HL-60 (cell line): ENCODE results near the gene MYH11.

Experiments used
- DNase-seq, 2 experiments: peaks; one replicate each; pipeline ENCODE4 v3.0.0-alpha.2; 2010 to 2020; ENCODE audit warnings: low read depth in 1 of 2, low spot score in 1 of 2
- H3K27ac ChIP-seq: fragments of 250-450 bp; sonication (Bioruptor Pico); replicated peaks from 2 replicates; pipeline ENCODE4 v1.5.1; 2020; ENCODE audit warnings: mild to moderate bottlenecking, moderate library complexity
- H3K27me3 ChIP-seq: fragments of 250-450 bp; sonication (Bioruptor Pico); 2 replicates; pipeline ENCODE4 v1.5.1; 2021; ENCODE audit warnings: mild to moderate bottlenecking, moderate library complexity; ENCODE audit not compliant: insufficient read depth, poor library complexity, severe bottlenecking
- H3K4me3 ChIP-seq: replicated peaks from 2 replicates; pipeline ENCODE4 v1.5.1; 2011; ENCODE audit warnings: mild to moderate bottlenecking, control low read depth, low read length; ENCODE audit not compliant: insufficient read depth
- GABPA ChIP-seq: IDR thresholded peaks from 2 replicates; pipeline ENCODE4 v1.6.1; 2012; ENCODE audit warnings: low read depth
- POLR2AphosphoS5 ChIP-seq: IDR thresholded peaks from 2 replicates; pipeline ENCODE4 v1.6.1; 2012; ENCODE audit warnings: low read depth
- REST ChIP-seq: IDR thresholded peaks from 2 replicates; pipeline ENCODE4 v1.6.1; 2012; ENCODE audit warnings: low read depth; ENCODE audit not compliant: insufficient replicate concordance
- SPI1 ChIP-seq: IDR thresholded peaks from 2 replicates; pipeline ENCODE4 v1.6.1; 2012; ENCODE audit warnings: low read depth, mild to moderate bottlenecking, borderline replicate concordance
- TF ChIP-seq, protein P1 (sequence below): IDR thresholded peaks from one replicate; pipeline ENCODE4 v1.5.1; 2011; ENCODE audit warnings: low read length, control low read depth, inconsistent platforms; ENCODE audit not compliant: insufficient read depth

The MYH11 gene

DNA sequence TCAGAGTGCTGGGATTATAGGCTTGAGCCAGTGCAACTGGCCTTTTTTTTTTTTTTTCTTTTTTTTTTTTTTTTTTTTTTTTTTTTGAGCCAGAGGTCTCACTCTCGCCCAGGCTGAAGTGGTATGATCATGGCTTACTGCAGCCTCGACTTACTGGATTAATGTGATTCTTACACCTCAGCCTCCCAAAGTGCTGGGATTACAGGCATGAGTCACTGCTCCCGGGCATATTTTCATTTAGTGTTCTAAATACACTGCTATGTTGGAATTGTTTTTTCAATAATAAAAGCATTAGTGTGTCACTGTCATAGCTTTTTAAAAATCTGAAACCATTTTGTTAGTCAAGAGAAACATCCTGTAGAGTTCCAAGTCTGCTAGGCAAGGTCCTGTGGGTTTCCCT is 166.5 kb downstream of the MYH11 start:
- TF ChIP-seq POLR2AphosphoS5: no peak
- TF ChIP-seq SPI1: no peak
- no peak for TF ChIP-seq GABPA
- TF ChIP-seq, protein P1, sequence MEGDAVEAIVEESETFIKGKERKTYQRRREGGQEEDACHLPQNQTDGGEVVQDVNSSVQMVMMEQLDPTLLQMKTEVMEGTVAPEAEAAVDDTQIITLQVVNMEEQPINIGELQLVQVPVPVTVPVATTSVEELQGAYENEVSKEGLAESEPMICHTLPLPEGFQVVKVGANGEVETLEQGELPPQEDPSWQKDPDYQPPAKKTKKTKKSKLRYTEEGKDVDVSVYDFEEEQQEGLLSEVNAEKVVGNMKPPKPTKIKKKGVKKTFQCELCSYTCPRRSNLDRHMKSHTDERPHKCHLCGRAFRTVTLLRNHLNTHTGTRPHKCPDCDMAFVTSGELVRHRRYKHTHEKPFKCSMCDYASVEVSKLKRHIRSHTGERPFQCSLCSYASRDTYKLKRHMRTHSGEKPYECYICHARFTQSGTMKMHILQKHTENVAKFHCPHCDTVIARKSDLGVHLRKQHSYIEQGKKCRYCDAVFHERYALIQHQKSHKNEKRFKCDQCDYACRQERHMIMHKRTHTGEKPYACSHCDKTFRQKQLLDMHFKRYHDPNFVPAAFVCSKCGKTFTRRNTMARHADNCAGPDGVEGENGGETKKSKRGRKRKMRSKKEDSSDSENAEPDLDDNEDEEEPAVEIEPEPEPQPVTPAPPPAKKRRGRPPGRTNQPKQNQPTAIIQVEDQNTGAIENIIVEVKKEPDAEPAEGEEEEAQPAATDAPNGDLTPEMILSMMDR: no peak
- TF ChIP-seq REST: no peak
- no peak for DNase-seq
- Histone ChIP-seq H3K4me3 (no peak overlapping the region), H3K27ac (no peak overlapping the region), H3K27me3 (no peaks in the 10 kb centered on the region)

GRCh38 chr16:15689290-15689689 is 167.5 kb downstream of the MYH11 start:
- no peak for DNase-seq
- no peaks in the 10 kb centered on the region for H3K27me3 ChIP-seq
- TF ChIP-seq POLR2AphosphoS5: no peak
- TF ChIP-seq GABPA: no peak
- TF ChIP-seq, protein P1: no peak
- TF ChIP-seq REST: no peak
- TF ChIP-seq SPI1: no peak
- H3K27ac ChIP-seq: no peak overlapping the region
- no peak overlapping the region for H3K4me3 ChIP-seq

- DNase-seq: no peak
- Histone ChIP-seq H3K4me3 (no peak overlapping the region), H3K27ac (no peak overlapping the region), H3K27me3 (no peaks in the 10 kb centered on the region)
- TF ChIP-seq GABPA (no peak), POLR2AphosphoS5 (no peak)
These were observed 170.5 kb downstream of the MYH11 start for GRCh38 chr16:15686287-15686686.

GRCh38 chr16:15682105-15682570 is 174.7 kb downstream of the MYH11 start:
- no peak for TF ChIP-seq SPI1
- TF ChIP-seq POLR2AphosphoS5: no peak
- no peak for TF ChIP-seq REST
- TF ChIP-seq, protein P1: peak; percentile 75
- no peak for TF ChIP-seq GABPA
- no peak overlapping the region for H3K4me3 ChIP-seq
- DNase-seq: peak; percentile 64 to 73
- peak overlapping the region; percentile 48 for H3K27ac ChIP-seq
- no peaks in the 10 kb centered on the region for H3K27me3 ChIP-seq
